Measurements from ENCODE around the gene CXCL16. TPM values are rescaled to one million over a fixed set of nuclear protein-coding genes. Genes with fewer than 3 reads are reported as not detected.

The CXCL16 gene
- total RNA-seq, 1 experiment from 2014 or later, result 4.5 TPM

GRCh38 chr17:4753392-4753791 is 13.7 kb upstream of the CXCL16 start:
- no peaks in the 10 kb centered on the region; the same call in 1 of the 2 replicates for H3K27me3 ChIP-seq (ENCODE audit: insufficient read depth, low read length)
- H3K9me3 Mint-ChIP-seq, result no peaks in the 10 kb centered on the region
- H3K27ac ChIP-seq (ENCODE audit: insufficient read length, low read depth, low read length), result no peak overlapping the region
- no peak overlapping the region for H2AK5ac ChIP-seq (ENCODE audit: insufficient read length, low read length)
- no peaks in the 10 kb centered on the region for H3K36me3 Mint-ChIP-seq (ENCODE audit: insufficient read depth in 1 of 3, low read depth in 3 of 3)
- no peak overlapping the region for H3T11ph ChIP-seq (ENCODE audit: low read length)
- no peak overlapping the region for H2BK120ac ChIP-seq (ENCODE audit: low read depth, low read length, poor library complexity, severe bottlenecking)
- no peaks in the 10 kb centered on the region for H3K79me1 ChIP-seq (ENCODE audit: insufficient read depth, low read depth, low read length, poor library complexity, severe bottlenecking)
- no peak for DNase-seq
- no peak overlapping the region for H3K4me2 ChIP-seq (ENCODE audit: insufficient read depth, insufficient read length, low read length)
- no peak overlapping the region for H3K4ac ChIP-seq (ENCODE audit: low read depth, low read length)
- H2BK12ac ChIP-seq (ENCODE audit: insufficient read length, low read depth, low read length), result no peak overlapping the region
- no peak overlapping the region for H2BK5ac ChIP-seq (ENCODE audit: insufficient read length, low read length)
- H3K27ac Mint-ChIP-seq, result no peak overlapping the region
- no peak overlapping the region for H3K14ac ChIP-seq (ENCODE audit: insufficient read depth, low read length)
- WGBS (ENCODE audit: extremely low coverage, insufficient read length, low lambda C conversion rate), result no CpG with 5 or more reads among the region's 1 CpG
- H3K23ac ChIP-seq (ENCODE audit: insufficient read length, low read depth, low read length), result no peak overlapping the region
- H3K9me3 ChIP-seq (ENCODE audit: control insufficient read depth, low read depth, low read length), result no peaks in the 10 kb centered on the region
- H4K91ac ChIP-seq (ENCODE audit: insufficient read length, low read depth, low read length), result no peak overlapping the region
- H3K4me1 Mint-ChIP-seq, result peaks cover 6% of the 10 kb centered on the region in 2 experiments; a peak in 2 of 4 replicates
- no peak overlapping the region for H2BK15ac ChIP-seq (ENCODE audit: low read depth, low read length)
- no peaks in the 10 kb centered on the region for H3K23me2 ChIP-seq (ENCODE audit: insufficient read length, low read depth, low read length, poor library complexity, severe bottlenecking)
- H2AFZ ChIP-seq (ENCODE audit: low read length), result no peak overlapping the region
- H3K27me3 Mint-ChIP-seq (ENCODE audit: low read depth), result peaks cover 48% of the 10 kb centered on the region
- no peak for TF ChIP-seq CTCF (conservative IDR thresholded peaks at IDR 0.05)
- no peak overlapping the region for H3K18ac ChIP-seq (ENCODE audit: insufficient read length, low read depth, low read length)
- H4K8ac ChIP-seq (replicated peaks; ENCODE audit: insufficient read length, low read depth, low read length), result no peak overlapping the region
- H2BK20ac ChIP-seq (ENCODE audit: low read depth, low read length, poor library complexity, severe bottlenecking), result no peak overlapping the region
- H3K4me3 Mint-ChIP-seq, result no peak overlapping the region
- no peaks in the 10 kb centered on the region for H4K20me1 ChIP-seq (ENCODE audit: control insufficient read depth, insufficient read depth, insufficient read length)
- H3K79me2 ChIP-seq (ENCODE audit: insufficient read depth, low read length), result no peaks in the 10 kb centered on the region
- H4K5ac ChIP-seq (ENCODE audit: insufficient read length, low read depth, low read length), result no peak overlapping the region
- no peaks in the 10 kb centered on the region for H3K4me1 ChIP-seq (ENCODE audit: insufficient read depth, low read length)
- H3K9ac ChIP-seq (ENCODE audit: extremely low read depth, insufficient read length, low read length), result no peak overlapping the region
- H3K56ac ChIP-seq (ENCODE audit: insufficient read length, low read depth, low read length), result no peak overlapping the region

Data from H9 (cell line).